ENCODE data around the gene MYLK4.

Gene MYLK4

GRCh38 chr6:2663123-2663522 is 87.6 kb downstream of the MYLK4 start:
- DNase-seq (ENCODE audit: low read depth in 1 of 2, low spot score in 1 of 2) = peak in 1 of 2 donors; percentile 8

GRCh38 chr6:2661651-2662050 is 89.1 kb downstream of the MYLK4 start:
- no peak for DNase-seq (ENCODE audit: low read depth in 1 of 2, low spot score in 1 of 2)

GRCh38 chr6:2659882-2660281 is 90.8 kb downstream of the MYLK4 start:
- DNase-seq (ENCODE audit: low read depth in 1 of 2, low spot score in 1 of 2) = no peak

- DNase-seq (ENCODE audit: low read depth in 1 of 2, low spot score in 1 of 2) = no peak
Measured at GRCh38 chr6:2659381-2659780, 91.3 kb downstream of the MYLK4 start.

- DNase-seq (ENCODE audit: low read depth in 1 of 2, low spot score in 1 of 2) = no peak
Measured at GRCh38 chr6:2658788-2659187, 91.9 kb downstream of the MYLK4 start.

- no peak for DNase-seq (ENCODE audit: low read depth in 1 of 2, low spot score in 1 of 2)
Measured at GRCh38 chr6:2656460-2657079, 94.2 kb downstream of the MYLK4 start.

DNA sequence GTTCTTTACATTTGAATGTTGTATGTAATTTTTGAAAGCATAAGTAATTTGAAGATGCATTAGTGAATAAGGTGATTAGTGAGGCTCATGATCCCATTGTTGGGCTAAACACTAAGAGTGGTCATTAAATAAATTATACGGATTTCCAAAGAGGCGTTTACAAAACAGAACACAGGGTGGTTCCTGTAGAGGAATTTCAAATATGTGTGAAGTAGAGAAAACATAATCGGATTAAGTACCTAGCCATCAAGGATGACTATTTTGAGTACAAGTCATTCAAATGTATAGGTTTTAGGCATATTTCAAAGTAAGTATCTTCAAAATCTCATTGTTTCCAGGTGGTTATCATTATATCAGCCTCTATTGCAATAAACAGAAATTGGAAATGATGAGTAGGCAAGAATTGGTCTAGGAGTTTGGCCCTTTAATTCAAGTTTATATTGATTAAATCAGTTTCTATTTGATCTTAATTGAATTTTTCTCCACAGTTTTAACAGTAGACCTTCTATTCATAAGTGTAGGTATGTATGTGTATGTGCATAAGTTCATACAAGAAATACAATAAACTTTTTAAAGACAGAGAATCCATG is 94.8 kb downstream of the MYLK4 start:
- DNase-seq (ENCODE audit: low read depth in 1 of 2, low spot score in 1 of 2) = no peak

DNA sequence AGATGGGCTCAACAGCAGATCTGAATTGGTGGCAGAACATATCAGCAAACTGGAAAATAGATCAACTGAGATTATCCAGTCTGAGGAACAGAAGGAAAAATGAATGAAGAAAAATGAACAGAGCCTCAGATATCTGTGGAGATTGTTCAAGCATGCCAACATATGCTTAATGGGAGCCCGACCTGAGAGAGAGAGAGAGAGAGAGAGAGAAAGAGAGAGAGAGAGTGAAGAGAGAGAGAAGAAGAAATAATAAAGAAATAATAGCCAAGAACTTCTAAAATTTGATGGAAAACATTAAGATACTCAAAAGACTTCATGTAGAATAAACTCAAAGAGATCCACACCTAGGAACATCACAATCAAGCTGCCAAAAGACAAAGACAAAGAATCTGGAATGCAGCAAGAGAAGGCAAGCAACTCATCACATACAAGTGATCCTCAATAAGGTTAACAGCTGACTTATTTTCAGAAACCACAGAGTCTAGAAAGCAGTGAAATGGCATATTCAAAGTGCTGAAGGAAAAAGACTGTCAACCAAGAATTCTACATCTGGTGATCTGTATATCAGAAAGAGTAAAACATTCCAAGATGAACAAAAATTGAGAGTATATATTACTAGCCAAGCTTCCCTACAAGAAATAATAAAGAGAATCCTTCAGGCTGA is 97.2 kb downstream of the MYLK4 start:
- DNase-seq (ENCODE audit: low read depth in 1 of 2, low spot score in 1 of 2) = no peak

DNA sequence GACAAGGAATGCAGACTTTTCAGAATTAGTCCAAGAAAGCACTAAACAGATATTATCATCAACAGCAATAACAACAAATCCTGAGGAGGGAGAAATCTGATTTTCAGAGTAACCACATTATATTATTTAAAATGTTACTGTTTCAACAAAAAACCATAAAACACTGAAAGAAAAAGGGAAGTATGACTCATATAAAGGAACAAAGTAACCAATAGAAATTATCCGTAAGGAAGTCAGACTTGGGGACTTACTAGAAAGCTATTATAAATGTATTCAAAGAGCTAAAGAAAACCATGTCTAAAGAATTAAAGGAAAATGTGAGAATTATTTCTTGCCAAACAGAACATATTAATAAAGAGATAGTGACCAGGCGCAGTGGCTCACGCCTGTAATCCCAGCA is 98.1 kb downstream of the MYLK4 start:
- no peak for DNase-seq (ENCODE audit: low read depth in 1 of 2, low spot score in 1 of 2)

DNA sequence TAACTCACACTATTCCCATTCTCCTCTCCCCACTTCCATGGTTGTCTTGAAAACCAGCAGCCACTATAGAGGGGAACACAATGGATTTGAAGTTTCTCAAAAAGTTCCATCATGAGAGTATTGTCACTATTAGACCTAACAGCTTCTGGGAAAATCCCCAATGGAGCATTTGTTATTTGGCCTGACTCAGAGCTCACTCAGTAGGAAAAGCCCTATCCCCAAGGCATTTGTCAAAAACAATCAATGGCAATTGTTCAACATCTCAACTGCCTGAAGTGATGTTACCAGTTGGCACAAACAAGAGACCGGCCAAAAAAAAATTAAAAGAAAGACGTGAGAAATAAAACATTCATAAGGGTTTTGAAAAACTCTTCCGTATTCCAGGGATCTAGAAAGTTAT is 98.8 kb downstream of the MYLK4 start:
- no peak for DNase-seq (ENCODE audit: low read depth in 1 of 2, low spot score in 1 of 2)

DNA sequence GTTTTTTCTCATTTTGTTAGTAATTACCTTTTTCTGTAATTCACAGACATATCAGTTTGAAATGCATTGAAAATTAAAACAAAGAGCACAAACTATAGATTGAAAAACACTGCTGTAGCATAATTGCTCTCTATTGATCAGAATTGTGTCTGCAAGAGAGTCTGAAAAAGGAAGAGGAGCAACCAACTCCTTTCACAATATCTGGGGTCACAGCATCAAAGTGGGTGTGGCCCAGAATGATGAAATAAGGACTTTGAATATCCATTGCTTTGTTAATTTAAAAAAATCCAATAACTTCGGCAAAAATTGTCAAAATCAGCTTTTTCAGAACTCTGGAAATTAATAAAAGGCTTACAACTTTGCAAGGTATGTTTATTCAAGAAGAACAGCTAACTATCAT is 99.2 kb downstream of the MYLK4 start:
- no peak for DNase-seq (ENCODE audit: low read depth in 1 of 2, low spot score in 1 of 2)

GRCh38 chr6:2646346-2646745 is 104.4 kb downstream of the MYLK4 start:
- no peak for DNase-seq (ENCODE audit: low read depth in 1 of 2, low spot score in 1 of 2)

- DNase-seq (ENCODE audit: low read depth in 1 of 2, low spot score in 1 of 2) = no peak
Measured at GRCh38 chr6:2643935-2644539, 106.7 kb downstream of the MYLK4 start.

DNA sequence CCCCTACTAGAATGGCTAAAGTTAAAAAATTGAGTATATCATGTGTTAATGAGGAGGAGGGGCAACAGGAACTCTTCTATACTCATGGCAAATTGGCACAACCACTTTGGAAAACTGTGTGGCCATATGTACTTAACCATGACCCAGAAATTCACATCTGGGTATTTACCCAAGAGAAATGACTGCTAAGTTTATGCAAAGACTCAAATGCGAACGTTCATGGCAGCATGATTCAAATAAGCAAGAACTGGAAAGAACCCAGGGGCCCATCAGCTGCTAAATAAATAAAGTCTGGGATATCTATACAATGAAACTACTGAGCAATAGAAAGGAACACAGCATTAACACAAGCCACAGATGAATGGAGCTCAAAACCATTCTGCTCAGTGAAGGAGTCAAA is 107.6 kb downstream of the MYLK4 start:
- DNase-seq (ENCODE audit: low read depth in 1 of 2, low spot score in 1 of 2) = no peak

DNA sequence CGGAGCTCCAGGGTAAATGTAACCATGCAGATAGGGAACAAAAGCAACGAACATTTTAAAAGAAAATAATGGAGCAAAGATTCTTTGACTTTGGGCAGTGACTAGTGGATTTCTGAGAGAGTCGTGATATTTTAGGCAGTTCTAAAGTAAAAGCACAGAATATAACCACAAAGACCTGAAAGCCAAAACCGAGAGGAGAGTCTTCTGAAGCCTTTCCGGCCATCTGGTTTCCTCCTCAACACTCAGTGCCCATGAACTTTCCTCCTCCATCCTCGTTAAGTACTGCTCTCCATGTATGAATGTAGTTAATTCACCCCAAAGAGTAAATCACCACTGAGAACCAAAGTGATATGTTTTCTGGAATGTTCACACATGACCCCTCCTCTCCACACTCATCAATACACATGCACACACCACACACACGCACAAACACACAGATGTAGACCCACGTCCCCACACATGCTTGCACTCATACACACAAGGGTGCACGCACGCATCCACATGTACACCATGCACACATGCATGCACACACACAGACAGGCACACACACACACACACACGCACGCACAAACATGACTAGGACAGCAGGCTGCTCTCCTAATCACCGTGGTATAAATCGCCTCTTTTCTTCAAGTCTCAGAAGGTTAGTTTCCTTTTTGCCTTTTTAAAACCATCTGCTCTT is 109.5 kb downstream of the MYLK4 start:
- no peak for DNase-seq (ENCODE audit: low read depth in 1 of 2, low spot score in 1 of 2)

DNA sequence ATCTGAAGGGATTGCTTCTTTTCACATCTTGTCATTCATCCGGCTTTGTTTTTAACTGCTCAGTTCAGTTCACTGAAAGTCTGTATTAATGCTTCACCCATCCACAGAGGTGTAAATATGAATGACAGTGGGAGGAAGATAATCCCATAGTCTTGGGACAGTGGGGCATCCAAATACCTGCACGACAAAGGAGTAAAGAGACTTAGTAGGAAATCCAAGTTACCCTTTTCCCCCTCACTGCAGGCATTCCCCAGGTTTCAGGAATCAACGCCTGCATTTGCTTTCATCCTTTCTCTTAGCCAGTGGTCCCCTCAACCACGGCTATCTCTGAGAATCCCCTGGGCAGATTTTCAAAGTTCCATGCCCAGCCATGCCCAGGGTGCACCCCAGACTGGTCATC is 110.2 kb downstream of the MYLK4 start:
- DNase-seq (ENCODE audit: low read depth in 1 of 2, low spot score in 1 of 2) = no peak

GRCh38 chr6:2639896-2640295 is 110.8 kb downstream of the MYLK4 start:
- DNase-seq (ENCODE audit: low read depth in 1 of 2, low spot score in 1 of 2) = no peak

DNA sequence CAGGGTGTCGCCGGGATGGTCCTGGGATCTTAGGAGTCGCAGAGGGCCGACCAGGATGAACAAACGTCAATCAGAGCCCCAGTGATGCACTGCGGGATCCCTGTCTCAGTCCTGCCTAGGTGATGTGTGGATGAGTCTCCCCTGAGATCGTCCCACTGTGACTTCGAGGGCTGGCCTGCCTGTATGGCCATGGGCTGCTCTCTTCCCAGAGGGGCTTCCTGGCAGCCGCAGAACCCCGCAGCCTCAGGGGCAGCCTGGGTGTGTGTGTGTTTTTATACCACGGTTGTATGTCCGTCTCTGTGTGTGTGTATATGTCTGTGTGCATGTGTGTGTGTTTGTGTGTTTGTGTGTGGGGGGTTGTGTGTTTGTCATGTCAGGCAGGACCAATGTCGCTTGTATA is 111.6 kb downstream of the MYLK4 start:
- DNase-seq (ENCODE audit: low read depth in 1 of 2, low spot score in 1 of 2) = no peak

- DNase-seq (ENCODE audit: low read depth in 1 of 2, low spot score in 1 of 2) = no peak
Measured at GRCh38 chr6:2636672-2637071, 114.0 kb downstream of the MYLK4 start.

DNA sequence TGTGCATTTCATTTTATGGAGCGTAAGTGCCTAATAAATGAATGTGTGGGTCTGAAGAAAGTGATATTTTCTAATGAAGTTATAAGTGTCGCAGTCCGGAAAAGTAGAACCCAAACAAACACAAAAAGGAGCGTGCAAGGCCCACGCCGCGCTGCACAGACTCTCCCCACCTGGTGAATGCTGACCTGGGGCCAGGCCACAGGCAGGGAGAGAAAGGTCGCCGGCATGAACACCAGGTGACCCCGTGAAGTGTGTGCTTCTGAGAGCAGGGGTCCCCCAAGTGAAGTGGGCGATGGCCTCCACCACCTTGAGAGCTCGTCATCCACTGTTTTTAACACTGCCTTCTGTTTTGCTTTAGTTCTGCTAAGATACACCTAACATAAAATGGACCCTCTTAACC is 114.8 kb downstream of the MYLK4 start:
- DNase-seq (ENCODE audit: low read depth in 1 of 2, low spot score in 1 of 2) = no peak

DNA sequence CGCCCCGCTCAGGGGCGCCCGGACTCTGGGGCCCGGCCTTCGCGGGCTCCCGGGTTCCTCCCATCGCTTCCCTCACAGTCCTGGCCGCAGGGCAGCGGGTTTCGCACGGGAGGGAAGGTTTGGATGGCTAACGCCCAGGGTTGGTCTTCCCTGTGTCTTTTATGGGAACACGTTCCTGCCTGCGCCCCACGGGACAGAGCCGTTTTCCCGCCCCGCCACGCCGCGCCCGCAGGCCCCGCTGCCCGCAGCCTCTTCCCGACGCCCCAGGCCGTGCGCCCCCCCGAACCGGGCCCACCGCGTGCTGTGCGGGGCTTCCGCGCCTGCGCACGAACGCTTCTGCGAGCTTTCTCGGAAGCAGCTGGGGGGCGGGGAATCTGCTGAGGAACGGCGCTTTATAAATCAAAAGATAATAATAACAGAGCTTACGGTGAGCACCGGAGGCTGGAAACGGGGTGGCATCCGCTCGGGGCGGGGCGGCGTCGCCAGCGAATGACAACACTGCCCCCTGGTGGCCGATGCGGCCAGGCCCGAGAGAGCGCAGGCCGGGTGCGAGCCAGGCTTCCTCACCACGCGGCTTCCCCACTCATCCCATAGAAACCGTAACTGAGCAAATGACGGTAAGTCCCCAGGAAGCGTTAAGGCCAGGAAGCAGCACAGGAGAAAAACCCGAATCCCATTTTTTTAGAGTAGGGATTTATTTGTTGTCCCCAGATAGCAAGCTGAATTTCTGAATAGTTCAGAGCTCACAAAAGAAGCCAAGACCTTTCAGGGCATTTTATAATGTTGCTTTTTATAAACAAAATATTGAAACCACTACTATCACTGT is 116.4 kb downstream of the MYLK4 start:
- DNase-seq (ENCODE audit: low read depth in 1 of 2, low spot score in 1 of 2) = peak; percentile 77 to 81

All from activated CD4-positive, alpha-beta T cell treated with anti-CD3 and anti-CD28 coated beads, Interleukin-2, amount 50 U/mL, for 24 hours (primary cell).